ENCODE measurements around the gene ICAM2.

The ICAM2 gene

GRCh38 chr17:64045176-64045575 lies 24.7 kb upstream of the ICAM2 start:
- TF ChIP-seq ZNF70 (CRISPR knock-in tag; IDR thresholded peaks at IDR 0.05) (no peak), ZNF565 (CRISPR knock-in tag; conservative IDR thresholded peaks at IDR 0.05; ENCODE audit: low read depth) (no peak), POU6F1 (CRISPR knock-in tag; IDR thresholded peaks at IDR 0.05; ENCODE audit: borderline replicate concordance, low read depth) (no peak), RARB (CRISPR knock-in tag; IDR thresholded peaks at IDR 0.05) (no peak), ZC3H10 (CRISPR knock-in tag; IDR thresholded peaks at IDR 0.05) (no peak), TOX (CRISPR knock-in tag; IDR thresholded peaks at IDR 0.05; ENCODE audit: borderline replicate concordance) (no peak), ZFP3 (CRISPR knock-in tag; IDR thresholded peaks at IDR 0.05) (no peak)
- no peak for ATAC-seq

- no peak for ATAC-seq
- no peak for TF ChIP-seq TOX (CRISPR knock-in tag; IDR thresholded peaks at IDR 0.05; ENCODE audit: borderline replicate concordance)
- TF ChIP-seq, protein P1, sequence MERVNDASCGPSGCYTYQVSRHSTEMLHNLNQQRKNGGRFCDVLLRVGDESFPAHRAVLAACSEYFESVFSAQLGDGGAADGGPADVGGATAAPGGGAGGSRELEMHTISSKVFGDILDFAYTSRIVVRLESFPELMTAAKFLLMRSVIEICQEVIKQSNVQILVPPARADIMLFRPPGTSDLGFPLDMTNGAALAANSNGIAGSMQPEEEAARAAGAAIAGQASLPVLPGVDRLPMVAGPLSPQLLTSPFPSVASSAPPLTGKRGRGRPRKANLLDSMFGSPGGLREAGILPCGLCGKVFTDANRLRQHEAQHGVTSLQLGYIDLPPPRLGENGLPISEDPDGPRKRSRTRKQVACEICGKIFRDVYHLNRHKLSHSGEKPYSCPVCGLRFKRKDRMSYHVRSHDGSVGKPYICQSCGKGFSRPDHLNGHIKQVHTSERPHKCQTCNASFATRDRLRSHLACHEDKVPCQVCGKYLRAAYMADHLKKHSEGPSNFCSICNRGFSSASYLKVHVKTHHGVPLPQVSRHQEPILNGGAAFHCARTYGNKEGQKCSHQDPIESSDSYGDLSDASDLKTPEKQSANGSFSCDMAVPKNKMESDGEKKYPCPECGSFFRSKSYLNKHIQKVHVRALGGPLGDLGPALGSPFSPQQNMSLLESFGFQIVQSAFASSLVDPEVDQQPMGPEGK (CRISPR knock-in tag; IDR thresholded peaks at IDR 0.05; ENCODE audit: borderline replicate concordance): no peak
These were observed 22.5 kb upstream of the ICAM2 start for GRCh38 chr17:64042700-64043485.

DNA sequence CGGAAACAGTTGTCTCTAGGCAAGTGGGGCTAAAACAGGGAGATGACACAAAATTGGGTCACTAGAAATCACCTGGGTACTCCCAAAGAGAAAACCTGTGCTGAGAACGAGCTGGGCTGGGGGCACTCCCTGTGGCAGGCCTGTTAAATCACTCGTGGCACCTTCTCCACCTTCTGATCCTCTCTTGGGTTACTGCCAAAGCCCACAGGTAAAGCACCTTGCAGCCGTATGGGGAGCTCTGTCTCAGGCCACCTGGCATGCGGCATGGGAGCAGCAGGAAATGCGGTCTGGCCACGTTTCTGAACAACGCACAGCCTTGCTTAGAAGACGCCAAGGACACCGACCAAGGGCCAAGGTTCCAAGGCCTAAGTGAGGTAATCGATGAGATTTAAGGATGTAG lies 21.5 kb upstream of the ICAM2 start:
- TF ChIP-seq BACH2 (CRISPR knock-in tag; IDR thresholded peaks at IDR 0.05; ENCODE audit: borderline replicate concordance): no peak
- TF ChIP-seq ZC3H10 (CRISPR knock-in tag; IDR thresholded peaks at IDR 0.05): no peak
- TF ChIP-seq ZNF8 (CRISPR knock-in tag; IDR thresholded peaks at IDR 0.05): no peak
- TF ChIP-seq ZNF70 (CRISPR knock-in tag; IDR thresholded peaks at IDR 0.05): no peak
- TF ChIP-seq, protein P1 (CRISPR knock-in tag; IDR thresholded peaks at IDR 0.05; ENCODE audit: borderline replicate concordance): no peak
- TF ChIP-seq PPARA (CRISPR knock-in tag; IDR thresholded peaks at IDR 0.05; ENCODE audit: borderline replicate concordance): no peak
- no peak for TF ChIP-seq ZFP3 (CRISPR knock-in tag; IDR thresholded peaks at IDR 0.05)
- TF ChIP-seq ZFP30 (CRISPR knock-in tag; IDR thresholded peaks at IDR 0.05): no peak
- TF ChIP-seq, protein P2, sequence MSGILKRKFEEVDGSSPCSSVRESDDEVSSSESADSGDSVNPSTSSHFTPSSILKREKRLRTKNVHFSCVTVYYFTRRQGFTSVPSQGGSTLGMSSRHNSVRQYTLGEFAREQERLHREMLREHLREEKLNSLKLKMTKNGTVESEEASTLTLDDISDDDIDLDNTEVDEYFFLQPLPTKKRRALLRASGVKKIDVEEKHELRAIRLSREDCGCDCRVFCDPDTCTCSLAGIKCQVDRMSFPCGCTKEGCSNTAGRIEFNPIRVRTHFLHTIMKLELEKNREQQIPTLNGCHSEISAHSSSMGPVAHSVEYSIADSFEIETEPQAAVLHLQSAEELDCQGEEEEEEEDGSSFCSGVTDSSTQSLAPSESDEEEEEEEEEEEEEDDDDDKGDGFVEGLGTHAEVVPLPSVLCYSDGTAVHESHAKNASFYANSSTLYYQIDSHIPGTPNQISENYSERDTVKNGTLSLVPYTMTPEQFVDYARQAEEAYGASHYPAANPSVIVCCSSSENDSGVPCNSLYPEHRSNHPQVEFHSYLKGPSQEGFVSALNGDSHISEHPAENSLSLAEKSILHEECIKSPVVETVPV (CRISPR knock-in tag; IDR thresholded peaks at IDR 0.05): no peak
- TF ChIP-seq SNAI2 (CRISPR knock-in tag; IDR thresholded peaks at IDR 0.05): no peak
- TF ChIP-seq TOX (CRISPR knock-in tag; IDR thresholded peaks at IDR 0.05; ENCODE audit: borderline replicate concordance): no peak
- TF ChIP-seq TCF4 (CRISPR knock-in tag; IDR thresholded peaks at IDR 0.05; ENCODE audit: borderline replicate concordance): no peak
- no peak for TF ChIP-seq ESRRG (CRISPR knock-in tag; IDR thresholded peaks at IDR 0.05)
- TF ChIP-seq CSDC2 (CRISPR knock-in tag; IDR thresholded peaks at IDR 0.05): no peak
- TF ChIP-seq ISL1 (CRISPR knock-in tag; IDR thresholded peaks at IDR 0.05): no peak
- no peak for ATAC-seq

DNA sequence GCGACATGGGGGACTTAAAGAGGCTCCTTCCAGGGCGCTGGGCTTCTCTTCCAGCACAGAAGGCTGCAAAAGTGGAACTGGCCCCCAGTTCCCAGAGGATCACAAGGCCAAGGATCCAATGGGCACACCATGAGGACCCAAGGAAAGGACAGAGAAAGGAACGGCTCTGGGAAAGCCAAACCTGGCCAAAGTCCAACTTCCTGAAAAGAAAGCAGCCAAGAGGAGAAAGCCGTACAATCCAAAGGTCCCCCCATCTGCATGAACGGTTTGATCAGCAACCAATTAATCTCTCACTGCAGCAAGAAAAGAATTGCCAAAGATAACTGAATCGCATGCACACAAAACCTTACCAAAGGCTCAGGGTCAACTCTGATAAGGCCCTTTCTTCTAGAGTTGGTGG lies 19.8 kb upstream of the ICAM2 start:
- no peak for ATAC-seq
- no peak for TF ChIP-seq ZNF70 (CRISPR knock-in tag; IDR thresholded peaks at IDR 0.05)
- no peak for TF ChIP-seq POU6F1 (CRISPR knock-in tag; IDR thresholded peaks at IDR 0.05; ENCODE audit: borderline replicate concordance, low read depth)
- TF ChIP-seq ISL1 (CRISPR knock-in tag; IDR thresholded peaks at IDR 0.05): no peak
- TF ChIP-seq PPARA (CRISPR knock-in tag; IDR thresholded peaks at IDR 0.05; ENCODE audit: borderline replicate concordance): no peak
- TF ChIP-seq ARNTL (CRISPR knock-in tag; IDR thresholded peaks at IDR 0.05; ENCODE audit: borderline replicate concordance, low read depth): no peak
- no peak for TF ChIP-seq OSR1 (CRISPR knock-in tag; IDR thresholded peaks at IDR 0.05)
- TF ChIP-seq CSDC2 (CRISPR knock-in tag; IDR thresholded peaks at IDR 0.05): no peak
- no peak for TF ChIP-seq ESRRG (CRISPR knock-in tag; IDR thresholded peaks at IDR 0.05)
- TF ChIP-seq, protein P1 (CRISPR knock-in tag; IDR thresholded peaks at IDR 0.05; ENCODE audit: borderline replicate concordance): no peak
- TF ChIP-seq TOX (CRISPR knock-in tag; IDR thresholded peaks at IDR 0.05; ENCODE audit: borderline replicate concordance): no peak
- no peak for TF ChIP-seq TCF4 (CRISPR knock-in tag; IDR thresholded peaks at IDR 0.05; ENCODE audit: borderline replicate concordance)
- TF ChIP-seq, protein P3, sequence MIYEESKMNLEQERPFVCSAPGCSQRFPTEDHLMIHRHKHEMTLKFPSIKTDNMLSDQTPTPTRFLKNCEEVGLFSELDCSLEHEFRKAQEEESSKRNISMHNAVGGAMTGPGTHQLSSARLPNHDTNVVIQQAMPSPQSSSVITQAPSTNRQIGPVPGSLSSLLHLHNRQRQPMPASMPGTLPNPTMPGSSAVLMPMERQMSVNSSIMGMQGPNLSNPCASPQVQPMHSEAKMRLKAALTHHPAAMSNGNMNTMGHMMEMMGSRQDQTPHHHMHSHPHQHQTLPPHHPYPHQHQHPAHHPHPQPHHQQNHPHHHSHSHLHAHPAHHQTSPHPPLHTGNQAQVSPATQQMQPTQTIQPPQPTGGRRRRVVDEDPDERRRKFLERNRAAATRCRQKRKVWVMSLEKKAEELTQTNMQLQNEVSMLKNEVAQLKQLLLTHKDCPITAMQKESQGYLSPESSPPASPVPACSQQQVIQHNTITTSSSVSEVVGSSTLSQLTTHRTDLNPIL (CRISPR knock-in tag; IDR thresholded peaks at IDR 0.05; ENCODE audit: low read depth): no peak

All from SK-N-SH treated with all-trans-retinoic acid at 6 μM for 48 hours (cell line).